K562 (cell line): ENCODE data around the gene NCOA1. TPM values are rescaled to one million over a fixed set of nuclear protein-coding genes. Genes with fewer than 3 reads are reported as not detected.

Experiments used
- ATAC-seq: fragments of 200-7000 bp; cut with Tn5 transposase; 3 replicates; pipeline ENCODE4 v1.9.1; 2020; ENCODE audit warnings: moderate library complexity
- BruUV-seq: library from RNA; stranded (reverse); fragments of 400-500 nt; replicated peaks from 2 replicates; lab custom pipeline; 2021; lab: Mats Ljungman, UMichigan
- CTCF ChIA-PET: fragments of 300-600 bp; formaldehyde crosslinking; extraction: SDS; loops from one replicate; lab custom pipeline; 2021; ENCODE audit warnings: low intra/inter-chr PET ratio; lab: Yijun Ruan, JAX
- POLR2A ChIA-PET: fragments of 300-600, 350-650 bp; sonication (Branson Sonifier 250); formaldehyde crosslinking; extraction: SDS; loops from one replicate; lab custom pipeline; 2021; ENCODE audit warnings: antibody characterized with exemption, inconsistent platforms; lab: Yijun Ruan, JAX
- DNase-seq, 4 experiments: peaks; one replicate each; pipeline versions ENCODE4 v3.0.0 to v3.0.0-alpha.2; 2011 to 2018; ENCODE audit warnings: low spot score in 3 of 4, mixed read lengths in 3 of 4; ENCODE audit errors: extremely low read depth in 1 of 4
- FAIRE-seq: peaks from 2 replicates; lab custom pipeline; 2011; peaks lifted over from hg19 to GRCh38; lab: Jason Lieb, UNC
- H2AFZ ChIP-seq: 2 replicates; pipeline ENCODE4 v1.6.0; 2011; ENCODE audit warnings: low read depth, low read length, control low read depth, inconsistent platforms
- H3K27ac ChIP-seq: fragments of 200-600 bp; 3 replicates; pipeline ENCODE4 v1.8.0; 2011; ENCODE audit warnings: low read depth, mild to moderate bottlenecking, control low read depth, inconsistent platforms, low read length, moderate library complexity, mixed read lengths; ENCODE audit errors: extremely low read depth
- H3K27me3 ChIP-seq, 2 experiments: fragments of 300-600 bp in 1 of 2; 2 replicates in 1 of 2; 3 replicates in 1 of 2; pipeline versions ENCODE4 v1.6.0 to v1.8.0; 2011; ENCODE audit warnings: inconsistent platforms in 2 of 2, low read length in 2 of 2, mild to moderate bottlenecking in 1 of 2, mixed read lengths in 1 of 2, moderate library complexity in 1 of 2; ENCODE audit not compliant: control insufficient read depth in 2 of 2, insufficient read depth in 2 of 2
- H3K36me3 ChIP-seq: fragments of 300-600 bp; 3 replicates; pipeline ENCODE4 v1.8.0; 2011; ENCODE audit warnings: mild to moderate bottlenecking, low read length, inconsistent platforms; ENCODE audit not compliant: control insufficient read depth, insufficient read depth
- H3K4me1 ChIP-seq, 2 experiments: fragments of 200-600 bp in 1 of 2; replicated peaks in 1 of 2; 2 replicates in 1 of 2; 3 replicates in 1 of 2; pipeline versions ENCODE4 v1.5.1 to v1.8.0; 2011; ENCODE audit warnings: inconsistent platforms in 2 of 2, low read length in 2 of 2, mild to moderate bottlenecking in 1 of 2, mixed read lengths in 1 of 2, moderate library complexity in 1 of 2; ENCODE audit not compliant: control insufficient read depth in 2 of 2, insufficient read depth in 2 of 2
- H3K4me2 ChIP-seq: 2 replicates; pipeline ENCODE4 v1.6.1; 2011; ENCODE audit warnings: low read length, control low read depth, inconsistent platforms, mixed read lengths; ENCODE audit not compliant: insufficient read depth
- H3K4me3 ChIP-seq: fragments of 200-600 bp; sonication (generic), shearing (Covaris generic); 2 replicates; pipeline ENCODE4 v1.5.1; 2016; ENCODE audit warnings: control low read depth, inconsistent platforms
- H3K79me2 ChIP-seq: fragments of 200-600 bp; 3 replicates; pipeline ENCODE4 v1.8.0; 2011; ENCODE audit warnings: low read length, inconsistent platforms; ENCODE audit not compliant: control insufficient read depth, insufficient read depth
- H3K9ac ChIP-seq, 2 experiments: 2 replicates each; pipeline versions ENCODE4 v1.6.0 to v1.6.1; 2011; ENCODE audit warnings: low read depth in 2 of 2, low read length in 2 of 2, control low read depth in 1 of 2, inconsistent platforms in 1 of 2, mild to moderate bottlenecking in 1 of 2, mixed read lengths in 1 of 2; ENCODE audit not compliant: insufficient read depth in 1 of 2
- H3K9me1 ChIP-seq: one replicate; pipeline ENCODE4 v1.6.0; 2011; ENCODE audit warnings: inconsistent platforms, mild to moderate bottlenecking, low read length, moderate library complexity; ENCODE audit not compliant: control insufficient read depth, insufficient read depth
- H3K9me3 ChIP-seq: replicated peaks from 2 replicates; pipeline ENCODE4 v1.5.1; 2011; ENCODE audit warnings: low read depth, low read length, inconsistent platforms; ENCODE audit not compliant: control insufficient read depth, insufficient read depth
- H4K20me1 ChIP-seq: replicated peaks from 2 replicates; pipeline ENCODE4 v1.6.1; 2011; ENCODE audit warnings: low read length, inconsistent platforms, mixed read lengths; ENCODE audit not compliant: control insufficient read depth, insufficient read depth
- BCOR ChIP-seq: fragments of 450-650 bp; IDR thresholded peaks from 2 replicates; pipeline ENCODE4 v1.6.1; 2016
- CEBPB ChIP-seq: fragments of 450-650 bp; IDR thresholded peaks from 2 replicates; pipeline ENCODE4 v1.6.1; 2016; ENCODE audit warnings: missing genetic modification characterization, missing compliant biosample characterization
- ELF2 ChIP-seq: fragments of 250-450 bp; sonication (Bioruptor Pico); IDR thresholded peaks from 2 replicates; pipeline ENCODE4 v1.5.0; 2021; ENCODE audit warnings: mild to moderate bottlenecking
- FOS ChIP-seq: IDR thresholded peaks from 3 replicates; pipeline ENCODE4 v1.6.1; 2011; ENCODE audit not compliant: insufficient read length; ENCODE audit errors: extremely low read depth
- FOXJ3 ChIP-seq: sonication (generic); formaldehyde crosslinking; IDR thresholded peaks from 2 replicates; pipeline ENCODE4 v1.4.0; 2020; ENCODE audit warnings: mild to moderate bottlenecking, missing genetic modification reagents
- GABPB2 ChIP-seq: fragments of 250-450 bp; sonication (Bioruptor Pico); conservative IDR thresholded peaks from 2 replicates; pipeline ENCODE4 v1.5.1; 2021; ENCODE audit warnings: mild to moderate bottlenecking
- HLTF ChIP-seq: fragments of 450-650 bp; IDR thresholded peaks from 2 replicates; pipeline ENCODE4 v1.6.1; 2016
- SRSF7 ChIP-seq: fragments of 200-400 bp; formaldehyde crosslinking; optimal IDR thresholded peaks from 2 replicates; pipeline ENCODE3; 2017; ENCODE audit warnings: mild to moderate bottlenecking, low read depth, low read length
- STAT5A ChIP-seq: IDR thresholded peaks from 2 replicates; pipeline ENCODE4 v1.6.1; 2012; ENCODE audit warnings: low read length, inconsistent platforms, borderline replicate concordance
- TBL1XR1 ChIP-seq, 2 experiments: IDR thresholded peaks; 2 replicates each; pipeline ENCODE4 v1.6.1; 2012; ENCODE audit warnings: improper control_type of control experiment in 2 of 2, low read length in 2 of 2, mild to moderate bottlenecking in 1 of 2
- ZBTB1 ChIP-seq: sonication (generic); formaldehyde crosslinking; IDR thresholded peaks from 2 replicates; pipeline ENCODE4 v1.8.1; 2023; ENCODE audit warnings: missing genetic modification reagents, low read depth, mild to moderate bottlenecking, borderline replicate concordance
- ZKSCAN3 ChIP-seq: fragments of 250-450 bp; sonication (Bioruptor Pico); IDR thresholded peaks from 2 replicates; pipeline ENCODE4 v1.4.0; 2020
- WGBS: fragments of 100-300 bp; shearing (Covaris generic); methylation state at CpG from one replicate; pipeline ENCODE4 v1.1.6; 2016; ENCODE audit warnings: low coverage, mixed read lengths; ENCODE audit not compliant: insufficient coverage; ENCODE audit errors: missing lambda C conversion rate; 5-methylcytosine and 5-hydroxymethylcytosine counted together
- in situ Hi-C: fragments of 300-500 bp; cut with MboI; formaldehyde crosslinking; loops from 4 replicates; pipeline ENCODE4 v1.15.0; 2018; ENCODE audit warnings: inconsistent platforms, mixed read lengths
- intact Hi-C: fragments of 100-400 bp; cut with micrococcal nuclease; formaldehyde crosslinking; loops from 2 replicates; pipeline ENCODE4 v1.14.2; 2022
- polyA plus RNA-seq, 8 experiments: library from polyadenylated mRNA; depleted of rRNA in 4 of 8; stranded (reverse) in 5 of 8; unstranded in 3 of 8; fragments of >200 nt; fragmentation: Nextera tagmentation in 2 of 8; fragmentation: Illumina TruSeq in 1 of 8; extraction: Ambion mirVana in 2 of 8; extraction: Trizol in 1 of 8; gene quantifications; 2 replicates each; pipeline versions ENCODE4 v1.2.1 to v1.2.3, GENCODE V29; 2011 to 2014; ENCODE audit warnings: inconsistent platforms in 1 of 8, missing spikeins in 1 of 8
- total RNA-seq, 7 experiments: library from RNA; depleted of rRNA in 6 of 7; stranded (reverse); fragments of >200 nt in 6 of 7; fragmentation: Illumina TruSeq in 2 of 7; extraction: Trizol in 2 of 7; gene quantifications; 2 replicates each; pipeline versions ENCODE4 v1.2.1 to v1.2.3, GENCODE V29; 2011 to 2021; ENCODE audit warnings: low replicate concordance in 1 of 7
- TF ChIP-seq, protein P1 (sequence below): sonication (generic); formaldehyde crosslinking; IDR thresholded peaks from 2 replicates; pipeline ENCODE4 v1.5.0; 2020; ENCODE audit warnings: missing genetic modification reagents
- TF ChIP-seq, protein P2 (sequence below), 3 experiments: fragments of 200-800 bp in 1 of 3; sonication (Bioruptor generic) in 1 of 3; sonication (generic) in 1 of 3; formaldehyde crosslinking in 1 of 3; IDR thresholded peaks; 2 replicates each; pipeline versions ENCODE4 v1.6.1 to v1.8.0; 2016 to 2022; ENCODE audit warnings: mild to moderate bottlenecking in 2 of 3, missing compliant biosample characterization in 2 of 3, missing genetic modification characterization in 2 of 3, missing genetic modification reagents in 1 of 3
- TF ChIP-seq, protein P3 (sequence below): fragments of 250-450 bp; sonication (Bioruptor Pico); IDR thresholded peaks from 2 replicates; pipeline ENCODE4 v1.8.0; 2021; ENCODE audit warnings: moderate library complexity, mild to moderate bottlenecking, inconsistent platforms

Gene NCOA1
- total and polyA plus RNA-seq, 9 of the 15 experiments (the other 6 are each of a cell fraction or from before 2014, with no cell fraction given) = 4.9 to 25.7 (median 17.0) TPM

DNA sequence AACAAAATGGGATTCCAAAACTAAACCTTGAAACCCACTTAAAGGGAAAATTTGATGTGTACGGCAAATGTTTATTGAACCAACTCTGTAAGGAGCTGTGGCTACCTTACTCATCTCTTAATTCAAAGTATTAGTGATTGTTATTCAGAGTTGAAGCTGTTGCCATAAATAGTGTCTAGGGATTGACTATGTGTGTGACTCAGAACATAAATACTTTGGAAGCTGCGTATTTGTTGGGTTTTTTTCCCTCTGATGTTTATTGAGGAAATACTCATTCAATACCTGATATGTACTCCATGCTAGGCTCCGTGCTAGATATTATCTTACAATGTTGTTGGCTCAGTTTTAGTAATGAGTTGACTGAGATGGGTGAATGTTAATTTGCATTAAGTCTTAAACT is 211.7 kb downstream of the NCOA1 start:
- intact Hi-C loops = no loop called here

DNA sequence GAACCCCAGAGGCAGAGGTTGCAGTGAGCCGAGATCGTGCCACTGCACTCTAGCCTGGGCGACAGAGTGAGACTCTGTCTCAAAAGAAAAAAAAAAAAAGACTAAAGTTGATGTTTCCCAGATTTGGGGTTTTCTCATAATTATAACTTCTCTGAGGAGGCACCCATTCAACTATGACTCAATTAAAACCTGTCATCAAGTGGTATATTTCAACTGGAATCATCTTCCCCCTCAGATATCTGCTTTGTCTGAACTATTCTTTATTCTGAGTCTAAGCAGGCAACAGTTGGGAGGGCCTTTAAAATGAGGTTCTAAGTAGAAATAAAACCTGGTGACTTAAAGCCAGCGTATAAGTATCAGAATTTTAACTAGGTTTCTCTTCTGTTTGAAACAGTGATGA is 213.6 kb downstream of the NCOA1 start:
- Histone ChIP-seq H3K27me3 (no peaks in the 10 kb centered on the region), H3K79me2 (no peaks in the 10 kb centered on the region), H3K4me2 (no peak overlapping the region), H3K27ac (no peak overlapping the region), H3K36me3 (peaks cover 17% of the 10 kb centered on the region), H3K9me3 (no peaks in the 10 kb centered on the region), H4K20me1 (no peaks in the 10 kb centered on the region), H3K9me1 (no peaks in the 10 kb centered on the region), H3K4me1 (no peaks in the 10 kb centered on the region), H3K4me3 (no peak overlapping the region), H2AFZ (no peak overlapping the region), H3K9ac (no peak overlapping the region)
- in situ Hi-C loops = no loop called here
- ChIA-PET CTCF (no interaction called here), POLR2A (interaction anchor here (1.2 kb wide), 1 partner anchor 42 kb away, joined by 3 read pairs; no protein-coding TSS in a partner anchor)
- BruUV-seq = no TSS peak
- no peak for ATAC-seq
- intact Hi-C loops = no loop called here
- FAIRE-seq = no peak
- WGBS = 92% methylated on average over 4 of the region's 4 CpGs
- DNase-seq = no peak
- no peak for TF ChIP-seq FOXJ3 (CRISPR knock-in tag)
- no peak for TF ChIP-seq ELF2 (CRISPR knock-in tag)
- TF ChIP-seq CEBPB (tag) = no peak
- TF ChIP-seq SRSF7 = no peak
- TF ChIP-seq, protein P1, sequence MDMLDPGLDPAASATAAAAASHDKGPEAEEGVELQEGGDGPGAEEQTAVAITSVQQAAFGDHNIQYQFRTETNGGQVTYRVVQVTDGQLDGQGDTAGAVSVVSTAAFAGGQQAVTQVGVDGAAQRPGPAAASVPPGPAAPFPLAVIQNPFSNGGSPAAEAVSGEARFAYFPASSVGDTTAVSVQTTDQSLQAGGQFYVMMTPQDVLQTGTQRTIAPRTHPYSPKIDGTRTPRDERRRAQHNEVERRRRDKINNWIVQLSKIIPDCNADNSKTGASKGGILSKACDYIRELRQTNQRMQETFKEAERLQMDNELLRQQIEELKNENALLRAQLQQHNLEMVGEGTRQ = no peak
- TF ChIP-seq FOS = no peak
- TF ChIP-seq TBL1XR1 (IDR thresholded peaks at IDR 0.05; ENCODE audit: low read length in 2 of 2) = no peak
- no peak for TF ChIP-seq STAT5A

More for the DNA sequence above, 211.7 kb downstream of the NCOA1 start:
- in situ Hi-C loops = no loop called here
- no peak overlapping the region for H3K27ac ChIP-seq
- ATAC-seq (no peak), DNase-seq (no peak)
- POLR2A ChIA-PET = interaction anchor here (0.6 kb wide), 1 partner anchor 1504 kb away, joined by 4 read pairs; no protein-coding TSS in a partner anchor
- no peaks in the 10 kb centered on the region for H3K9me3 ChIP-seq
- H3K9ac ChIP-seq = no peak overlapping the region
- BruUV-seq = no TSS peak
- CTCF ChIA-PET = no interaction called here
- H4K20me1 ChIP-seq = no peaks in the 10 kb centered on the region
- TF ChIP-seq BCOR (no peak), HLTF (no peak), ZBTB1 (CRISPR knock-in tag) (no peak), GABPB2 (CRISPR knock-in tag) (no peak), ZKSCAN3 (CRISPR knock-in tag) (no peak)
- TF ChIP-seq, protein P2, sequence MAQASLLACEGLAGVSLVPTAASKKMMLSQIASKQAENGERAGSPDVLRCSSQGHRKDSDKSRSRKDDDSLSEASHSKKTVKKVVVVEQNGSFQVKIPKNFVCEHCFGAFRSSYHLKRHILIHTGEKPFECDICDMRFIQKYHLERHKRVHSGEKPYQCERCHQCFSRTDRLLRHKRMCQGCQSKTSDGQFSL (CRISPR knock-in tag; IDR thresholded peaks at IDR 0.05) = no peak
- TF ChIP-seq, protein P2 (tag; IDR thresholded peaks at IDR 0.05) = no peak
- TF ChIP-seq, protein P3, sequence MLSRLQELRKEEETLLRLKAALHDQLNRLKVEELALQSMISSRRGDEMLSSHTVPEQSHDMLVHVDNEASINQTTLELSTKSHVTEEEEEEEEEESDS = no peak
- TF ChIP-seq, all 486 proteins: peak for 0
- Histone ChIP-seq H3K36me3 (peaks cover 19% of the 10 kb centered on the region), H3K4me1 (no peaks in the 10 kb centered on the region), H3K27me3 (no peaks in the 10 kb centered on the region), H2AFZ (no peak overlapping the region), H3K79me2 (no peaks in the 10 kb centered on the region), H3K4me2 (no peak overlapping the region), H3K4me3 (no peak overlapping the region), H3K9me1 (no peaks in the 10 kb centered on the region)
- FAIRE-seq = no peak
- 78% methylated on average over 3 of the region's 3 CpGs for WGBS
